OCI-LY3 (cell line): ENCODE data around the gene TLCD5.

Experiments
- H2AFZ ChIP-seq: fragments of 200-600, 300-600 bp; shearing (Covaris generic); 2 replicates; pipeline ENCODE4 v1.6.0; 2014; ENCODE audit warnings: antibody characterized with exemption, low read depth, low read length
- H3K27ac ChIP-seq: fragments of 200-600, 300-600 bp; sonication (generic); 2 replicates; pipeline ENCODE4 v1.5.1; 2014; ENCODE audit warnings: mild to moderate bottlenecking, low read length, moderate library complexity, mixed read lengths
- H3K27me3 ChIP-seq: fragments of 200-600, 300-600 bp; sonication (generic); 2 replicates; pipeline ENCODE4 v1.6.1; 2014; ENCODE audit warnings: low read depth, low read length, mixed read lengths
- H3K36me3 ChIP-seq: fragments of 200-600, 300-600 bp; sonication (generic); replicated peaks from 2 replicates; pipeline ENCODE3; 2014; ENCODE audit warnings: low read depth, low read length, mixed read lengths
- H3K4me1 ChIP-seq: fragments of 300-600, 200-600 bp; sonication (generic); 2 replicates; pipeline ENCODE4 v1.6.1; 2014; ENCODE audit warnings: low read length, mixed read lengths
- H3K4me2 ChIP-seq: fragments of 200-600, 300-600 bp; sonication (generic); 2 replicates; pipeline ENCODE4 v1.6.1; 2014; ENCODE audit warnings: low read length, mixed read lengths
- H3K4me3 ChIP-seq: fragments of 300-600, 200-600 bp; sonication (generic); 2 replicates; pipeline ENCODE4 v1.5.1; 2014; ENCODE audit warnings: antibody characterized with exemption, mild to moderate bottlenecking, low read length, moderate library complexity
- H3K79me2 ChIP-seq: fragments of 300-600, 200-600 bp; shearing (Covaris generic); 2 replicates; pipeline ENCODE4 v1.6.1; 2014; ENCODE audit warnings: mild to moderate bottlenecking, low read length, mixed read lengths
- H3K9ac ChIP-seq: fragments of 300-600, 200-600 bp; shearing (Covaris generic); 2 replicates; pipeline ENCODE4 v1.6.0; 2014; ENCODE audit warnings: mild to moderate bottlenecking, low read length, moderate library complexity
- H3K9me3 ChIP-seq: fragments of 200-600, 300-600 bp; shearing (Covaris generic); 2 replicates; pipeline ENCODE4 v1.6.1; 2014; ENCODE audit warnings: low read length, mixed read lengths; ENCODE audit not compliant: insufficient read depth
- H4K20me1 ChIP-seq: fragments of 200-600, 300-600 bp; sonication (generic); 2 replicates; pipeline ENCODE4 v1.6.1; 2016; ENCODE audit warnings: low read length, mixed read lengths; ENCODE audit not compliant: insufficient read depth
- CTCF ChIP-seq: fragments of 200-600, 300-600 bp; sonication (generic); IDR thresholded peaks from 2 replicates; pipeline ENCODE4 v1.5.1; 2014; ENCODE audit warnings: antibody characterized with exemption, low read length, low read depth
- EZH2phosphoT487 ChIP-seq: fragments of 200-600 bp; shearing (Covaris generic); IDR thresholded peaks from 2 replicates; pipeline ENCODE4 v1.6.1; 2018; ENCODE audit warnings: antibody characterized with exemption, mixed run types, low read depth

Gene TLCD5

GRCh38 chr11:120307476-120307875 is 17.6 kb upstream of the TLCD5 start:
- TF ChIP-seq EZH2phosphoT487 = no peak
- no peak for TF ChIP-seq CTCF
- Histone ChIP-seq H3K36me3 (no peaks in the 10 kb centered on the region), H3K27ac (no peak overlapping the region), H3K4me3 (no peak overlapping the region), H3K9ac (no peak overlapping the region), H3K9me3 (no peaks in the 10 kb centered on the region), H3K4me1 (peaks cover 18% of the 10 kb centered on the region), H2AFZ (no peak overlapping the region), H3K27me3 (peaks cover 27% of the 10 kb centered on the region), H3K4me2 (no peak overlapping the region), H4K20me1 (no peaks in the 10 kb centered on the region), H3K79me2 (no peaks in the 10 kb centered on the region)

GRCh38 chr11:120308081-120308480 is 17.0 kb upstream of the TLCD5 start:
- no peak overlapping the region for H3K9ac ChIP-seq
- H3K36me3 ChIP-seq = no peaks in the 10 kb centered on the region
- H4K20me1 ChIP-seq = no peaks in the 10 kb centered on the region
- no peak overlapping the region for H2AFZ ChIP-seq
- H3K4me2 ChIP-seq = no peak overlapping the region
- no peaks in the 10 kb centered on the region for H3K9me3 ChIP-seq
- H3K4me3 ChIP-seq = no peak overlapping the region
- peaks cover 33% of the 10 kb centered on the region for H3K27me3 ChIP-seq
- no peaks in the 10 kb centered on the region for H3K79me2 ChIP-seq
- TF ChIP-seq EZH2phosphoT487 = no peak
- TF ChIP-seq CTCF = no peak
- peaks cover 18% of the 10 kb centered on the region for H3K4me1 ChIP-seq
- no peak overlapping the region for H3K27ac ChIP-seq

- no peak overlapping the region for H2AFZ ChIP-seq
- H3K27me3 ChIP-seq = peaks cover 34% of the 10 kb centered on the region
- no peak overlapping the region for H3K4me3 ChIP-seq
- no peak overlapping the region for H3K4me2 ChIP-seq
- H3K79me2 ChIP-seq = no peaks in the 10 kb centered on the region
- no peaks in the 10 kb centered on the region for H4K20me1 ChIP-seq
- no peak overlapping the region for H3K9ac ChIP-seq
- no peak overlapping the region for H3K27ac ChIP-seq
- no peaks in the 10 kb centered on the region for H3K4me1 ChIP-seq
- H3K36me3 ChIP-seq = no peaks in the 10 kb centered on the region
- TF ChIP-seq CTCF (no peak), EZH2phosphoT487 (no peak)
- no peaks in the 10 kb centered on the region for H3K9me3 ChIP-seq
Observed at GRCh38 chr11:120310870-120311269, 14.2 kb upstream of the TLCD5 start.

- no peak for TF ChIP-seq EZH2phosphoT487
- no peak for TF ChIP-seq CTCF
Observed at GRCh38 chr11:120314861-120315260, 10.2 kb upstream of the TLCD5 start.

More at GRCh38 chr11:120314861-120315260, 10.2 kb upstream of the TLCD5 start:
- Histone ChIP-seq H3K9ac (no peak overlapping the region), H3K27me3 (peaks cover 45% of the 10 kb centered on the region), H2AFZ (no peak overlapping the region), H4K20me1 (no peaks in the 10 kb centered on the region), H3K4me3 (no peak overlapping the region), H3K36me3 (no peaks in the 10 kb centered on the region), H3K4me1 (no peaks in the 10 kb centered on the region), H3K9me3 (no peaks in the 10 kb centered on the region), H3K27ac (no peak overlapping the region), H3K4me2 (no peak overlapping the region), H3K79me2 (no peaks in the 10 kb centered on the region)
